IMR-90 (cell line): ENCODE results near the gene HS6ST3. TPM values are rescaled to one million over a fixed set of nuclear protein-coding genes. Genes with fewer than 3 reads are reported as not detected.
"Not testable (repeated sequence)": the region's sequence is repeated elsewhere in the genome, so short reads cannot be mapped to it uniquely, and the experiment has no call there.

Experiments used
- ATAC-seq: fragments of 200-7000 bp; cut with Tn5 transposase; 2 replicates; pipeline ENCODE4 v1.9.1; 2020; ENCODE audit warnings: low read depth, mild to moderate bottlenecking, moderate library complexity
- BruUV-seq: library from RNA; stranded (reverse); fragments of 400-500 nt; replicated peaks from 2 replicates; lab custom pipeline; 2021; lab: Mats Ljungman, UMichigan
- CTCF ChIA-PET: fragments of 300-600 bp; formaldehyde crosslinking; extraction: SDS; loops from one replicate; lab custom pipeline; 2021; ENCODE audit warnings: antibody characterized with exemption; lab: Yijun Ruan, JAX
- POLR2A ChIA-PET: fragments of 300-600 bp; sonication (Branson Sonifier 250); formaldehyde crosslinking; loops from one replicate; lab custom pipeline; 2022; ENCODE audit warnings: antibody characterized with exemption; ENCODE audit not compliant: unreplicated experiment; lab: Charles Lee
- DNase-seq: peaks from one replicate; pipeline ENCODE4 v3.0.0; 2013
- H2AFZ ChIP-seq: replicated peaks from 2 replicates; pipeline ENCODE3; 2013; ENCODE audit warnings: low read length, mild to moderate bottlenecking; ENCODE audit not compliant: poor library complexity
- H2AK5ac ChIP-seq: 2 replicates; pipeline ENCODE4 v1.6.1; 2013; ENCODE audit warnings: low read depth, low read length, inconsistent platforms
- H2AK9ac ChIP-seq: replicated peaks from 2 replicates; pipeline ENCODE3; 2013; ENCODE audit warnings: mild to moderate bottlenecking, low read depth, low read length, moderate library complexity; ENCODE audit not compliant: poor library complexity
- H2BK120ac ChIP-seq: 2 replicates; pipeline ENCODE4 v1.6.1; 2013; ENCODE audit warnings: low read depth, low read length, inconsistent platforms
- H2BK15ac ChIP-seq: 3 replicates; pipeline ENCODE4 v1.6.1; 2013; ENCODE audit warnings: low read depth, low read length, inconsistent platforms
- H2BK20ac ChIP-seq: 2 replicates; pipeline ENCODE4 v1.6.1; 2013; ENCODE audit warnings: low read depth, mild to moderate bottlenecking, inconsistent platforms, low read length, moderate library complexity
- H2BK5ac ChIP-seq: 2 replicates; pipeline ENCODE4 v1.6.1; 2013; ENCODE audit warnings: mild to moderate bottlenecking, low read depth, low read length, inconsistent platforms; ENCODE audit not compliant: poor library complexity, severe bottlenecking
- H3K14ac ChIP-seq: replicated peaks from 2 replicates; pipeline ENCODE4 v1.6.1; 2013; ENCODE audit warnings: low read depth, low read length, inconsistent platforms
- H3K18ac ChIP-seq: 2 replicates; pipeline ENCODE4 v1.6.1; 2013; ENCODE audit warnings: low read depth, low read length, control low read depth
- H3K23ac ChIP-seq: 2 replicates; pipeline ENCODE4 v1.6.1; 2013; ENCODE audit warnings: low read depth, low read length, inconsistent platforms
- H3K27ac ChIP-seq: 2 replicates; pipeline ENCODE4 v1.5.1; 2013; ENCODE audit warnings: mild to moderate bottlenecking, control low read depth, low read length; ENCODE audit not compliant: insufficient read depth
- H3K27me3 ChIP-seq: 2 replicates; pipeline ENCODE4 v1.6.1; 2013; ENCODE audit warnings: low read length; ENCODE audit not compliant: control insufficient read depth, insufficient read depth
- H3K36me3 ChIP-seq: 2 replicates; pipeline ENCODE4 v1.6.1; 2013; ENCODE audit warnings: low read length, mixed read lengths; ENCODE audit not compliant: control insufficient read depth, insufficient read depth
- H3K4ac ChIP-seq: 2 replicates; pipeline ENCODE4 v1.6.1; 2013; ENCODE audit warnings: low read depth, low read length, inconsistent platforms
- H3K4me1 ChIP-seq: 2 replicates; pipeline ENCODE4 v1.6.1; 2013; ENCODE audit warnings: low read length, mixed read lengths; ENCODE audit not compliant: control insufficient read depth, insufficient read depth
- H3K4me2 ChIP-seq: 2 replicates; pipeline ENCODE4 v1.6.1; 2013; ENCODE audit warnings: low read depth, mild to moderate bottlenecking, control low read depth, low read length, moderate library complexity
- H3K4me3 ChIP-seq: 2 replicates; pipeline ENCODE4 v1.5.1; 2013; ENCODE audit warnings: low read depth, mild to moderate bottlenecking, control low read depth, low read length, moderate library complexity; ENCODE audit not compliant: insufficient read depth
- H3K56ac ChIP-seq: 2 replicates; pipeline ENCODE4 v1.6.1; 2013; ENCODE audit warnings: low read length, inconsistent platforms; ENCODE audit not compliant: insufficient read depth; ENCODE audit errors: extremely low read depth
- H3K79me1 ChIP-seq, 2 experiments: 2 replicates each; pipeline ENCODE4 v1.6.1; 2013; ENCODE audit warnings: low read length in 2 of 2, inconsistent platforms in 1 of 2, low read depth in 1 of 2
- H3K9ac ChIP-seq: 2 replicates; pipeline ENCODE4 v1.6.1; 2013; ENCODE audit warnings: low read depth, low read length, control low read depth
- H3K9me1 ChIP-seq: 2 replicates; pipeline ENCODE4 v1.6.1; 2013; ENCODE audit warnings: low read length, inconsistent platforms; ENCODE audit not compliant: insufficient read depth
- H3K9me3 ChIP-seq: 2 replicates; pipeline ENCODE4 v1.6.1; 2013; ENCODE audit warnings: low read length; ENCODE audit not compliant: control insufficient read depth, insufficient read depth
- H4K20me1 ChIP-seq: 2 replicates; pipeline ENCODE4 v1.6.1; 2013; ENCODE audit warnings: low read length, inconsistent platforms; ENCODE audit not compliant: insufficient read depth
- H4K5ac ChIP-seq: 2 replicates; pipeline ENCODE4 v1.6.1; 2013; ENCODE audit warnings: mild to moderate bottlenecking, low read depth, low read length, control low read depth
- H4K8ac ChIP-seq, 2 experiments: 2 replicates each; pipeline ENCODE4 v1.6.1; 2013; ENCODE audit warnings: low read depth in 2 of 2, low read length in 2 of 2, control low read depth in 1 of 2, inconsistent platforms in 1 of 2
- H4K91ac ChIP-seq: 2 replicates; pipeline ENCODE4 v1.6.1; 2013; ENCODE audit warnings: low read depth, low read length, inconsistent platforms; ENCODE audit not compliant: insufficient read depth
- BHLHE40 ChIP-seq: fragments of 150-350 bp; IDR thresholded peaks from 2 replicates; pipeline ENCODE4 v1.6.1; 2016; ENCODE audit warnings: mild to moderate bottlenecking, low read depth, low read length
- CEBPB ChIP-seq: IDR thresholded peaks from 2 replicates; pipeline ENCODE4 v1.6.1; 2012; ENCODE audit warnings: low read depth, low read length, improper control_type of control experiment
- ELK1 ChIP-seq: fragments of 150-350 bp; IDR thresholded peaks from 2 replicates; pipeline ENCODE4 v1.6.1; 2016; ENCODE audit warnings: low read depth, mild to moderate bottlenecking, low read length, moderate library complexity, borderline replicate concordance
- MAZ ChIP-seq: IDR thresholded peaks from 2 replicates; pipeline ENCODE4 v1.6.1; 2012; ENCODE audit warnings: low read depth, mild to moderate bottlenecking, low read length, improper control_type of control experiment, moderate library complexity, borderline replicate concordance
- RFX5 ChIP-seq: IDR thresholded peaks from 2 replicates; pipeline ENCODE4 v1.8.0; 2012; ENCODE audit warnings: low read depth, mild to moderate bottlenecking, low read length, moderate library complexity
- WGBS, 2 experiments: methylation state at CpG; one replicate each; pipeline versions ENCODE4 v1.1.5 to v1.1.7; 2013; ENCODE audit warnings: missing lambda C conversion rate in 2 of 2; ENCODE audit not compliant: insufficient read length in 1 of 2; ENCODE audit errors: extremely low coverage in 2 of 2; 5-methylcytosine and 5-hydroxymethylcytosine counted together
- dilution Hi-C: fragments of 300-500 bp; cut with HindIII; formaldehyde crosslinking; loops from one replicate; pipeline ENCODE4 v1.14.3; 2018; ENCODE audit warnings: low sequenced_read_pairs; ENCODE audit not compliant: unreplicated experiment
- in situ Hi-C: fragments of 300-500 bp; cut with MboI; formaldehyde crosslinking; loops from 3 replicates; pipeline ENCODE4 v1.14.3; 2019; ENCODE audit warnings: low sequenced_read_pairs, inconsistent platforms, mixed read lengths
- intact Hi-C: fragments of 100-400 bp; cut with micrococcal nuclease; formaldehyde crosslinking; loops from 2 replicates; pipeline ENCODE4 v1.10.0; 2022
- polyA plus RNA-seq, 3 experiments: library from polyadenylated mRNA; depleted of rRNA; stranded (reverse); fragments of >200 nt; gene quantifications; 2 replicates each; pipeline ENCODE4 v1.2.3, GENCODE V29; 2012; ENCODE audit warnings: low replicate concordance in 1 of 3
- total RNA-seq: library from RNA; depleted of rRNA; stranded (reverse); fragments of >200 nt; gene quantifications from 2 replicates; pipeline ENCODE4 v1.2.3, GENCODE V29; 2012

The HS6ST3 gene
- total and polyA plus RNA-seq, 2 of the 4 experiments (the other 2 are of a cell fraction) = not detected

- no peak for ATAC-seq
- H3K23ac ChIP-seq = no peak overlapping the region
- no peak overlapping the region for H3K4ac ChIP-seq
- H3K4me3 ChIP-seq = no peak overlapping the region
- no peak for TF ChIP-seq ELK1
- no peak for TF ChIP-seq RFX5
- TF ChIP-seq CEBPB = no peak
- no peak for TF ChIP-seq MAZ
- no peak for TF ChIP-seq BHLHE40
- no peaks in the 10 kb centered on the region for H3K36me3 ChIP-seq
- in situ Hi-C loops = no loop called here
- H2AFZ ChIP-seq = no peak overlapping the region
- no peak overlapping the region for H2AK9ac ChIP-seq
- ChIA-PET CTCF (no interaction called here), POLR2A (no interaction called here)
- H3K27ac ChIP-seq = no peak overlapping the region
- H2BK5ac ChIP-seq = no peak overlapping the region
- H3K14ac ChIP-seq = no peak overlapping the region
- no peak overlapping the region for H3K9ac ChIP-seq
- H4K20me1 ChIP-seq = no peaks in the 10 kb centered on the region
- dilution Hi-C loops = no loop called here
- no peak for DNase-seq
- H3K4me2 ChIP-seq = no peak overlapping the region
- no peaks in the 10 kb centered on the region for H3K27me3 ChIP-seq
- no peak overlapping the region for H4K5ac ChIP-seq
- no peaks in the 10 kb centered on the region for H3K79me1 ChIP-seq
- H3K18ac ChIP-seq = no peak overlapping the region
- BruUV-seq = no TSS peak
- intact Hi-C loops = no loop called here
- H3K9me3 ChIP-seq = no peaks in the 10 kb centered on the region; the same call in 1 of the 2 replicates
- H2BK20ac ChIP-seq = no peak overlapping the region
- H2BK120ac ChIP-seq = no peak overlapping the region
- no peaks in the 10 kb centered on the region for H3K4me1 ChIP-seq
- no peak overlapping the region for H4K8ac ChIP-seq
- H3K56ac ChIP-seq = no peak overlapping the region
- H3K9me1 ChIP-seq = no peaks in the 10 kb centered on the region
- H4K91ac ChIP-seq = no peak overlapping the region
- no peak overlapping the region for H2AK5ac ChIP-seq
- H2BK15ac ChIP-seq = no peak overlapping the region
- WGBS, 2 experiments = no CpG with 5 or more reads among the region's 2 CpGs
Measured at GRCh38 chr13:96772426-96772825, 682.5 kb downstream of the HS6ST3 start.

GRCh38 chr13:96778302-96778701 is 688.4 kb downstream of the HS6ST3 start:
- H3K27ac ChIP-seq, H4K20me1 ChIP-seq, H3K18ac ChIP-seq, H2BK20ac ChIP-seq, H2BK15ac ChIP-seq, DNase-seq, H2AFZ ChIP-seq, H2AK9ac ChIP-seq, H3K23ac ChIP-seq, H3K4me1 ChIP-seq, ATAC-seq, H4K91ac ChIP-seq, CTCF ChIA-PET, in situ Hi-C loops, H3K4me2 ChIP-seq, H4K8ac ChIP-seq, H2BK5ac ChIP-seq, H2BK120ac ChIP-seq, H3K9me3 ChIP-seq, H3K4ac ChIP-seq, H2AK5ac ChIP-seq, POLR2A ChIA-PET, BruUV-seq, H4K5ac ChIP-seq, H3K4me3 ChIP-seq, H3K9ac ChIP-seq, dilution Hi-C loops, H3K9me1 ChIP-seq, H3K79me1 ChIP-seq, H3K14ac ChIP-seq, H3K36me3 ChIP-seq, intact Hi-C loops, H3K27me3 ChIP-seq, H3K56ac ChIP-seq: not testable (repeated sequence)
- no CpG with 5 or more reads among the region's 3 CpGs for WGBS, 2 experiments
